Measurements from ENCODE around the gene MYMK. TPM values are rescaled to one million over a fixed set of nuclear protein-coding genes. Genes with fewer than 3 reads are reported as not detected.

Gene MYMK
- total RNA-seq, 2 donors from 2014 or later: not detected

- Histone ChIP-seq H3K4me1 (peaks cover 7% of the 10 kb centered on the region), H3K9me3 (no peaks in the 10 kb centered on the region), H3K4me3 (no peak overlapping the region), H3K27me3 (no peaks in the 10 kb centered on the region), H3K27ac (no peak overlapping the region), H3K36me3 (replicated peaks in 1 of 2; ENCODE audit: insufficient read depth in 1 of 2, low read depth in 2 of 2) (no peaks in the 10 kb centered on the region)
- DNase-seq (no peak), ATAC-seq (no peak)
- 58 to 69% methylated on average over 8 to 11 of the region's 11 CpGs for WGBS, 2 donors
- no peak for TF ChIP-seq POLR2A (IDR thresholded peaks at IDR 0.05)
- TF ChIP-seq, protein P1, sequence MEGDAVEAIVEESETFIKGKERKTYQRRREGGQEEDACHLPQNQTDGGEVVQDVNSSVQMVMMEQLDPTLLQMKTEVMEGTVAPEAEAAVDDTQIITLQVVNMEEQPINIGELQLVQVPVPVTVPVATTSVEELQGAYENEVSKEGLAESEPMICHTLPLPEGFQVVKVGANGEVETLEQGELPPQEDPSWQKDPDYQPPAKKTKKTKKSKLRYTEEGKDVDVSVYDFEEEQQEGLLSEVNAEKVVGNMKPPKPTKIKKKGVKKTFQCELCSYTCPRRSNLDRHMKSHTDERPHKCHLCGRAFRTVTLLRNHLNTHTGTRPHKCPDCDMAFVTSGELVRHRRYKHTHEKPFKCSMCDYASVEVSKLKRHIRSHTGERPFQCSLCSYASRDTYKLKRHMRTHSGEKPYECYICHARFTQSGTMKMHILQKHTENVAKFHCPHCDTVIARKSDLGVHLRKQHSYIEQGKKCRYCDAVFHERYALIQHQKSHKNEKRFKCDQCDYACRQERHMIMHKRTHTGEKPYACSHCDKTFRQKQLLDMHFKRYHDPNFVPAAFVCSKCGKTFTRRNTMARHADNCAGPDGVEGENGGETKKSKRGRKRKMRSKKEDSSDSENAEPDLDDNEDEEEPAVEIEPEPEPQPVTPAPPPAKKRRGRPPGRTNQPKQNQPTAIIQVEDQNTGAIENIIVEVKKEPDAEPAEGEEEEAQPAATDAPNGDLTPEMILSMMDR (IDR thresholded peaks at IDR 0.05): no peak
- intact Hi-C loops (cut with DNase I): no loop called here
Observed at GRCh38 chr9:133472277-133472645, 52.5 kb downstream of the MYMK start.

- H3K27me3 ChIP-seq: no peaks in the 10 kb centered on the region
- H3K4me3 ChIP-seq: no peak overlapping the region
- intact Hi-C loops (cut with DNase I): no loop called here
- H3K27ac ChIP-seq: no peak overlapping the region
- H3K36me3 ChIP-seq (replicated peaks in 1 of 2; ENCODE audit: insufficient read depth in 1 of 2, low read depth in 2 of 2): no peaks in the 10 kb centered on the region
- DNase-seq (no peak), ATAC-seq (no peak)
- no peaks in the 10 kb centered on the region for H3K9me3 ChIP-seq
- 57 to 59% methylated on average over 9 to 27 of the region's 27 CpGs for WGBS, 2 donors
- TF ChIP-seq POLR2A (IDR thresholded peaks at IDR 0.05): no peak
- TF ChIP-seq, protein P1 (IDR thresholded peaks at IDR 0.05): no peak
- H3K4me1 ChIP-seq: peaks cover 9% of the 10 kb centered on the region
Observed at GRCh38 chr9:133471551-133472276, 53.0 kb downstream of the MYMK start.

- Histone ChIP-seq H3K9me3 (no peaks in the 10 kb centered on the region), H3K27me3 (no peaks in the 10 kb centered on the region), H3K4me1 (peaks cover 9% of the 10 kb centered on the region), H3K27ac (peak overlapping the region in 1 of 4 donors; percentile 29), H3K4me3 (no peak overlapping the region), H3K36me3 (replicated peaks in 1 of 2; ENCODE audit: insufficient read depth in 1 of 2, low read depth in 2 of 2) (no peaks in the 10 kb centered on the region)
- 58 to 72% methylated on average over 5 to 7 of the region's 7 CpGs for WGBS, 2 donors
- no peak for DNase-seq
- ATAC-seq: peak; percentile 8
- no peak for TF ChIP-seq POLR2A (IDR thresholded peaks at IDR 0.05)
- TF ChIP-seq, protein P1 (IDR thresholded peaks at IDR 0.05): no peak
- intact Hi-C loops (cut with DNase I): no loop called here
Observed at GRCh38 chr9:133470988-133471387, 53.8 kb downstream of the MYMK start.

GRCh38 chr9:133470427-133470924, 54.3 kb downstream of the MYMK start:
- no peak overlapping the region for H3K4me3 ChIP-seq
- peaks cover 9% of the 10 kb centered on the region for H3K4me1 ChIP-seq
- peak overlapping the region in 2 of 4 donors; percentile 29 for H3K27ac ChIP-seq
- TF ChIP-seq POLR2A (IDR thresholded peaks at IDR 0.05): no peak
- TF ChIP-seq, protein P1 (IDR thresholded peaks at IDR 0.05): no peak
- ATAC-seq: no peak
- H3K9me3 ChIP-seq: no peaks in the 10 kb centered on the region
- DNase-seq: no peak
- no peaks in the 10 kb centered on the region for H3K27me3 ChIP-seq
- intact Hi-C loops (cut with DNase I): no loop called here
- H3K36me3 ChIP-seq (replicated peaks in 1 of 2; ENCODE audit: insufficient read depth in 1 of 2, low read depth in 2 of 2): no peaks in the 10 kb centered on the region
- 68 to 84% methylated on average over 5 to 16 of the region's 16 CpGs for WGBS, 2 donors
